BJ (cell line): ENCODE data around the gene NPAT. TPM values are rescaled to one million over a fixed set of nuclear protein-coding genes. Genes with fewer than 3 reads are reported as not detected.

ENCODE experiments used
- CTCF ChIA-PET: fragments of 350-600 bp; formaldehyde crosslinking; extraction: SDS; loops from one replicate; lab custom pipeline; 2021; ENCODE audit warnings: antibody characterized with exemption, inconsistent platforms; lab: Yijun Ruan, JAX
- POLR2A ChIA-PET: fragments of 300-600 bp; sonication (Branson Sonifier 250); formaldehyde crosslinking; extraction: SDS; loops from one replicate; lab custom pipeline; 2021; ENCODE audit warnings: antibody characterized with exemption; lab: Charles Lee
- DNase-seq: peaks from one replicate; pipeline ENCODE4 v3.0.0-alpha.2; 2011; ENCODE audit warnings: low read depth
- H3K27me3 ChIP-seq: 2 replicates; pipeline ENCODE4 v1.6.0; 2011; ENCODE audit warnings: low read length; ENCODE audit not compliant: control insufficient read depth, insufficient read depth
- H3K36me3 ChIP-seq: 2 replicates; pipeline ENCODE4 v1.5.1; 2011; ENCODE audit warnings: low read length; ENCODE audit not compliant: control insufficient read depth, insufficient read depth
- H3K4me3 ChIP-seq: 2 replicates; pipeline ENCODE4 v1.5.1; 2011; ENCODE audit warnings: low read depth, mild to moderate bottlenecking, control low read depth, low read length
- CTCF ChIP-seq: IDR thresholded peaks from 2 replicates; pipeline ENCODE4 v1.5.1; 2011; ENCODE audit warnings: low read depth, mild to moderate bottlenecking, control low read depth, inconsistent platforms, low read length, moderate library complexity; ENCODE audit not compliant: insufficient read depth
- polyA plus RNA-seq: library from polyadenylated mRNA; depleted of rRNA; stranded (reverse); fragments of >200 nt; gene quantifications from 2 replicates; pipeline ENCODE4 v1.2.3, GENCODE V29; 2011; rRNA removed
- small RNA-seq: library from RNA; depleted of rRNA; stranded (forward); fragments of <200 nt; gene quantifications from one replicate; pipeline ENCODE3, GENCODE V24; 2012; ENCODE audit warnings: low replicate concordance, low read depth; ENCODE audit not compliant: insufficient read length

Gene NPAT
- polyA plus RNA-seq, 1 experiment = 3.8 TPM

- ChIA-PET CTCF (interaction anchor here (0.6 to 2.5 kb wide), 13 partner anchors 21 to 543 kb away, joined by 3 to 15 read pairs (median 3); partner anchors contain the start of gene CUL5), POLR2A (no interaction called here)
- no peak for DNase-seq
- Histone ChIP-seq H3K27me3 (no peaks in the 10 kb centered on the region), H3K4me3 (no peak overlapping the region), H3K36me3 (no peaks in the 10 kb centered on the region)
- peak; percentile 54 for TF ChIP-seq CTCF
Observed at GRCh38 chr11:108117746-108118371, 104.6 kb downstream of the NPAT start.

- POLR2A ChIA-PET = no interaction called here
- CTCF ChIA-PET = interaction anchor here (1.0 kb wide), 1 partner anchor 79 kb away, joined by 3 read pairs; no protein-coding TSS in a partner anchor
- H3K4me3 ChIP-seq = no peak overlapping the region
- DNase-seq = peak; percentile 47
- TF ChIP-seq CTCF = no peak
- no peaks in the 10 kb centered on the region for H3K36me3 ChIP-seq
- no peaks in the 10 kb centered on the region for H3K27me3 ChIP-seq
Observed at GRCh38 chr11:108115500-108116140, 106.8 kb downstream of the NPAT start.

- no peak for DNase-seq
- POLR2A ChIA-PET = no interaction called here
- no peak for TF ChIP-seq CTCF
- H3K4me3 ChIP-seq = no peak overlapping the region
- no peaks in the 10 kb centered on the region for H3K36me3 ChIP-seq
- H3K27me3 ChIP-seq = no peaks in the 10 kb centered on the region
- CTCF ChIA-PET = interaction anchor here (0.9 kb wide), 1 partner anchor 18 kb away, joined by 3 read pairs; no protein-coding TSS in a partner anchor
Observed at GRCh38 chr11:108112057-108112456, 110.4 kb downstream of the NPAT start.

- Histone ChIP-seq H3K27me3 (no peaks in the 10 kb centered on the region), H3K36me3 (no peaks in the 10 kb centered on the region), H3K4me3 (no peak overlapping the region)
- TF ChIP-seq CTCF = no peak
- POLR2A ChIA-PET = no interaction called here
- DNase-seq = no peak
- CTCF ChIA-PET = no interaction called here
Observed at GRCh38 chr11:108111126-108111525, 111.3 kb downstream of the NPAT start.

Small RNAs within 50 kb of the gene (small RNA-seq; reads per million reads assigned to genes)
- gene RF00019 = not detected

Other genes with a start within 250 kb of the NPAT start
- gene CUL5, start 213.7 kb downstream of the NPAT start, polyA plus RNA-seq = 16.8 and 20.8 TPM in 2 replicates
- gene ACAT1, start 101.1 kb downstream of the NPAT start, polyA plus RNA-seq = 43.4 and 76.2 TPM in 2 replicates
- 12.8 and 27.6 TPM in 2 replicates for gene ATM, start 429 bp upstream of the NPAT start, polyA plus RNA-seq
- 0.18 and 0.54 TPM in 2 replicates for gene C11orf65, start 244.9 kb upstream of the NPAT start, polyA plus RNA-seq